Measurements from ENCODE around the gene NFYC.

DNA sequence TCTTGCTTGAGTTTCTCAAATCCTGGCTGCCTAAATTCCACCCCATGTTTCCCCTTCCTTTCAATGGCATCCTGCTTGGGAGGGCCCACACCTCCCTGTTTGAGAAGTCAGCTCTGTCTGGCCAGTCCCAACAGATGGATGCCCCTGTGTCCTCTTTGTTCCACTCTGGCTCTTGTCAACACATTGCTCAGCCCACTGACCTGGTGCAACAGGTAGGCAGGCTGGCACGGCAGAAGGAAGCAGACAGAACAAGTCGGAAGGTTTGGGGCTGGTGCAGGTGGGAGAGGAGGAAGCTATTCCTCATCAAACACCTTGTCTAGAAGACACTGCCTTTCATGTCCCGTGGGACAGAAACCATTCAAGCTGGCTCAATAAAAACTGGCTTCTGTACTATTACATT is 114.7 kb downstream of the NFYC start:
- no peak for TF ChIP-seq POLR2AphosphoS5 (IDR thresholded peaks at IDR 0.05)
- no peak for TF ChIP-seq CTCF (IDR thresholded peaks at IDR 0.05)

Measured in sigmoid colon (tissue), 4 donors.